Ovary (tissue), 9 donors: ENCODE data around the gene HOXA1. TPM values are rescaled to one million over a fixed set of nuclear protein-coding genes. Genes with fewer than 3 reads are reported as not detected.
A peak's percentile ranks its signal among the peaks of the same experiment; 100 is the strongest.

Experiments
- DNase-seq, 5 donors: peaks; one replicate each; pipeline ENCODE4 v3.0.0-alpha.2; 2019 to 2020
- H3K27ac ChIP-seq, 2 donors: fragments of 200-600 bp; one replicate each; pipeline versions ENCODE4 v1.5.1 to v1.8.0; 2019 to 2022
- H3K27me3 ChIP-seq: fragments of 200-600 bp; one replicate; pipeline ENCODE4 v1.8.0; 2022
- H3K36me3 ChIP-seq: fragments of 200-600 bp; sonication (generic); one replicate; pipeline ENCODE4 v1.5.1; 2019
- H3K4me1 ChIP-seq: one replicate; pipeline ENCODE4 v1.8.1; 2013; ENCODE audit warnings: mild to moderate bottlenecking, moderate library complexity; ENCODE audit not compliant: insufficient read depth
- H3K4me3 ChIP-seq: fragments of 200-600 bp; sonication (generic); one replicate; pipeline ENCODE4 v1.5.1; 2017
- H3K9me3 ChIP-seq, 2 donors: fragments of 200-600 bp in 1 of 2; sonication (generic) in 1 of 2; one replicate each; pipeline versions ENCODE4 v1.5.1 to v1.8.1; 2013 to 2019; ENCODE audit warnings: mild to moderate bottlenecking in 1 of 2, moderate library complexity in 1 of 2
- EP300 ChIP-seq: sonication (generic); formaldehyde crosslinking; IDR thresholded peaks from one replicate; pipeline ENCODE4 v1.6.1; 2017; ENCODE audit warnings: antibody characterized with exemption
- POLR2A ChIP-seq: fragments of 450-650 bp; IDR thresholded peaks from one replicate; pipeline ENCODE4 v1.6.1; 2017; ENCODE audit warnings: antibody characterized with exemption, mild to moderate bottlenecking, moderate library complexity
- WGBS, 3 donors: extraction: QIAGEN DNeasy Blood & Tissue Kit in 1 of 3; methylation state at CpG; one replicate each; pipeline versions ENCODE4 v1.1.5 to v1.1.7; 2013 to 2017; 5-methylcytosine and 5-hydroxymethylcytosine counted together
- intact Hi-C, 4 donors: fragments of 100-400 bp; cut with DNase I; formaldehyde crosslinking; loops; one replicate each; pipeline versions ENCODE4 v1.11.0 to v1.15.1; 2022 to 2023
- polyA plus RNA-seq, 2 donors: library from polyadenylated mRNA; stranded (reverse); fragments of 200-250 nt in 1 of 2; fragments of 350-450 nt in 1 of 2; fragmentation: Illumina TruSeq in 1 of 2; extraction: RNeasy Lipid Tissue Mini Kit (QIAGEN cat#74804) in 1 of 2; gene quantifications; one replicate each; pipeline ENCODE4 v1.2.3, GENCODE V29; 2013 to 2014
- total RNA-seq, 7 donors: library from RNA; depleted of rRNA in 2 of 7; stranded (reverse); fragments of >200 nt in 2 of 7; fragmentation: NEBNext Ultra II Directional in 3 of 7; extraction: Animal tissue kit (Norgen Biotek cat#: 25700) in 3 of 7; gene quantifications; one replicate each; pipeline versions ENCODE4 v1.1.0 to v1.2.4, GENCODE V29; 2016 to 2023
- TF ChIP-seq, protein P1 (sequence below), 3 donors: fragments of 450-650 bp in 2 of 3; fragments of 200-600 bp in 1 of 3; IDR thresholded peaks; one replicate each; pipeline versions ENCODE4 v1.5.1 to v1.8.0; 2016 to 2022; ENCODE audit warnings: antibody characterized with exemption in 3 of 3, mild to moderate bottlenecking in 1 of 3
- donor health status: DM: no; HTN: no; CAD: no; lungs with moderate emphysema.
- donor health status: DM: no; HTN: no; CAD: no.
- donor health status: Bipolar disorder and iron deficiency.
- donor health status: DM: yes; HTN: yes; CAD: no.
- donor health status: DM: no; HTN: no; CAD: no.
- donor health status: DM: yes; HTN: yes; CAD: no.

The HOXA1 gene
- total and polyA plus RNA-seq, 9 donors: 0.23 to 1.5 (median 0.62) TPM

DNA sequence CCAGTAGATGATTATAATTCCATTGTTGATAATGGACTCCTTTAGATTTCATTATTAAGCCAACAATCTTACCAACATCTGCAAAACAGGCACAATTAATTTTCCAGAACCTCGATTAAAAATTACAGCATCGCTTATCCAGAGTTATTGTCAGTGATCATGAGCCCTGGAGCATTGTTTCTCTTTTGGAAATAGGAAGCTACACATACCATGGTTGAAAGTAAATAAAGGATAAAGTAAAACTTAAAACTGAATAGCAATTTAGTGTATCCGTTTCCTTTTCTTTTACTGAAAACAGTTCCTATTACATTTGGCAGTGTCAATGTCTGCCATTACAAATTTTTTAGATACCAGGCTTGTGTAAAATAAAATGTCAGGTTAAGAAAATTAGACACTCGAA, 16.6 kb upstream of the HOXA1 start:
- 49 to 55% (median 51%) methylated on average over 4 of the region's 4 CpGs for WGBS, 3 donors
- Histone ChIP-seq H3K9me3 (no peaks in the 10 kb centered on the region), H3K27me3 (peaks cover 3% of the 10 kb centered on the region), H3K4me3 (no peak overlapping the region), H3K36me3 (no peaks in the 10 kb centered on the region), H3K4me1 (no peaks in the 10 kb centered on the region), H3K27ac (no peak overlapping the region)
- no peak for DNase-seq
- intact Hi-C loops: no loop called here
- TF ChIP-seq, protein P1, sequence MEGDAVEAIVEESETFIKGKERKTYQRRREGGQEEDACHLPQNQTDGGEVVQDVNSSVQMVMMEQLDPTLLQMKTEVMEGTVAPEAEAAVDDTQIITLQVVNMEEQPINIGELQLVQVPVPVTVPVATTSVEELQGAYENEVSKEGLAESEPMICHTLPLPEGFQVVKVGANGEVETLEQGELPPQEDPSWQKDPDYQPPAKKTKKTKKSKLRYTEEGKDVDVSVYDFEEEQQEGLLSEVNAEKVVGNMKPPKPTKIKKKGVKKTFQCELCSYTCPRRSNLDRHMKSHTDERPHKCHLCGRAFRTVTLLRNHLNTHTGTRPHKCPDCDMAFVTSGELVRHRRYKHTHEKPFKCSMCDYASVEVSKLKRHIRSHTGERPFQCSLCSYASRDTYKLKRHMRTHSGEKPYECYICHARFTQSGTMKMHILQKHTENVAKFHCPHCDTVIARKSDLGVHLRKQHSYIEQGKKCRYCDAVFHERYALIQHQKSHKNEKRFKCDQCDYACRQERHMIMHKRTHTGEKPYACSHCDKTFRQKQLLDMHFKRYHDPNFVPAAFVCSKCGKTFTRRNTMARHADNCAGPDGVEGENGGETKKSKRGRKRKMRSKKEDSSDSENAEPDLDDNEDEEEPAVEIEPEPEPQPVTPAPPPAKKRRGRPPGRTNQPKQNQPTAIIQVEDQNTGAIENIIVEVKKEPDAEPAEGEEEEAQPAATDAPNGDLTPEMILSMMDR (IDR thresholded peaks at IDR 0.05): no peak
- no peak for TF ChIP-seq EP300
- TF ChIP-seq POLR2A: no peak

DNA sequence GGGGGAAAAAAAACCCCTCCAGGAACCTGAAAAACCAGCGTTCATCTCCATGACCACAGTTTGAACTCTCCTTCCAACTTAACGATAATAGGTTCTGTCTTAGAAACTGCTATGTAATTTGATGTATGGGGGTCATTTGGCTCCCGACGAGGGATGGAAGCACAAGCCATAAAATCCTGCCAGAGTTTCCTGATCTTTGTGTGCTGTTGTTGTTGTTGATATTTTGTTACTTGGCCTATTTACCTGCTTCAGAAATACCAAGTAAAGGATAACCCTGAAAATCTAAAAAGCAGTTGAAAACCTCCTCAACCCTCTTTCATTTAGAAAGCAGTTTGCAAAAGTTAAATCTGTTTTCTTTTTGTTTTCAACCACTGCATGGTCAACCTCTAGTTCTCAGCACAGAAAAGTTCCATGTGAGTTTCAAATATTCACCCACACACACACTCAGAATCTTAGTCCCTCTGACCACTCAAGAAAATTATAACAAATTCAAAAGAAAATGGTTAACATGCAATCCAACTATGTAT, 16.0 kb upstream of the HOXA1 start:
- TF ChIP-seq, protein P1 (IDR thresholded peaks at IDR 0.05): no peak
- no peak for TF ChIP-seq EP300
- TF ChIP-seq POLR2A: no peak
- H3K4me1 ChIP-seq: no peaks in the 10 kb centered on the region

DNA sequence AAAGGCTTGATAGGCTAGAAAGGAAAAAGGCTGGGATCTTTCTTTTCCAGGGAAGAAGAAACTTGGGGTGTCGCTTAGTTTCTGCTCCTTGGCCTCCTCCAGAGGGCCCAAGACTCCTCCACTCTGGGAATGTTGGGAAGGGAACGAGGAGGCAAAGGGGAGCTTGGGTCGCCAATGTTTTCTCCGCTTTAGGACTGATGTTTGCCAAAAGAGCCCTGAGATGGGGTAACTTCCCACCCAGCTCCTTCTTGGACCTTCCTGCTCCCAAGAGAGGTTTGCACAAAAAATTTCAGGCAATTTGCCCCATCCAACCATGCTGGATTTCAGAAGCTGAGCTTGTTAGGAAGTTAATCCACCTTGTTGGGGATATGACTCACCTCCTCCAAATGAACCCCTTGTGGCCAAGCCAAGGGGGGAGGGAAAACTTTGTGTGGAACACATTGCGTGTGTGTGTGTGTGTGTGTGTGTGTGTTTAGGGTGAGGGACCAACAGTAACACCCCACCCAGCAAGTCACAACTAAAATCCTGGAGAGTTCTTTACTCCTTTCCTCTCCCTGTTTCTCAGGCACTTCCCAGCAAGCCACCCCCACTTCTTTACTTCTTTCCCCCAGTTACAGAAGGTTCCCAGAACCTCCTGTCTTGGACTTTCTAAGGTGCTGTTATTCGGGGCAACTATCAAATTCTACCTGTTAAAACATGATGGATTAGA, 15.4 kb upstream of the HOXA1 start:
- Histone ChIP-seq H3K4me1 (no peaks in the 10 kb centered on the region), H3K4me3 (no peak overlapping the region), H3K9me3 (no peaks in the 10 kb centered on the region), H3K36me3 (no peaks in the 10 kb centered on the region), H3K27ac (peak overlapping the region in 1 of 2 donors; percentile 46), H3K27me3 (peaks cover 3% of the 10 kb centered on the region)
- peak in 2 of 5 donors; percentile 39 to 54 for DNase-seq
- intact Hi-C loops: no loop called here
- TF ChIP-seq, protein P1 (IDR thresholded peaks at IDR 0.05): no peak
- WGBS, 3 donors: 41 to 53% (median 43%) methylated on average over 6 of the region's 6 CpGs

More for the DNA sequence above, 16.0 kb upstream of the HOXA1 start:
- no peak for DNase-seq
- H3K27ac ChIP-seq: no peak overlapping the region
- no peak overlapping the region for H3K4me3 ChIP-seq
- intact Hi-C loops: no loop called here
- peaks cover 3% of the 10 kb centered on the region for H3K27me3 ChIP-seq
- no peaks in the 10 kb centered on the region for H3K36me3 ChIP-seq
- no peaks in the 10 kb centered on the region for H3K9me3 ChIP-seq
- 33 to 41% (median 37%) methylated on average over 4 of the region's 4 CpGs for WGBS, 3 donors

DNA sequence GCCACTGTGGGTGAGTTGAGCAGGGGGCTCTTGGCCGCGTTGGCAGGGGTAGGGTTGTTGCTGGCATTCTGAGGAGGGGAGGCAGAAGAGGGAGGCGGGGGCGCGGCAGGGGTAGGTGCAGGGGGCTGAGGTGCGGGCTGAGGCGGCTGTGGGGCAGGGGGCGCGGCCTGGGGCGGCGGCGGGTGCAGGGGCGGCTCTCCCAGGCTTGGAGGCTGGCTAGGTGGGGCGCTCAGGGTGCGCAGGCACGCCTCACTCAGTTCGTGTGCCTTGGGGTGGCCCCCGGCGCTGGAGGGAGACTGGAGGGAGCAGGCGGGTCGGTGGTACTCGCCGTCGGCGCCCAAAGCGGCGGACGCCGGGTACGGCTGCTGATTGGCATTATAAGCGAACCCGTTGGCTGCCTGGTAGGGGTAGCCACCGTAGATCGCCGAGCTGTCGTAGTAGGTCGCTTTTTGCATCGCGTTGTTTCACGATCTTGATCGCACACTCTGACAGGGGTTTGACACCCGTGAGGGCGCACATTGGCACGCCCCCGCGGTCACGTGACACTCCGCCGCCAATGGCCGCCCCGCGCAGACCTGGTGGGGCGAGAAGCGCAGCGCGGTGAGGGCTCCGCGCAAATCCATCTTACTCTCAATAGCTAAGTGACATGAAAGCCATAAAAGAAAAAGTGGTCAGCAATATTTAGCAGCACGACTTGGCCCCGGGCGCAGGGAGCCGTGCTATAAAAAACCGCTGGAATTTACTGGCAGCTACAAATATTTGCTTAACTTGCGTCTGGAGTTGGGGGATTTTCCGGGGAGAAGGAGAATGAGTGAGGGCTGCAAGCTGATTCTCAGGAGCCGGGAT, 14.6 kb upstream of the HOXA1 start:
- Histone ChIP-seq H3K4me1 (no peaks in the 10 kb centered on the region), H3K9me3 (no peaks in the 10 kb centered on the region), H3K4me3 (peak overlapping the region; percentile 22), H3K27me3 (peaks cover 3% of the 10 kb centered on the region), H3K27ac (peak overlapping the region in 1 of 2 donors; percentile 46), H3K36me3 (no peaks in the 10 kb centered on the region)
- 17 to 22% (median 21%) methylated on average over 33 to 66 of the region's 66 CpGs for WGBS, 3 donors
- intact Hi-C loops: no loop called here
- TF ChIP-seq EP300 (no peak), POLR2A (no peak)
- DNase-seq: peak in 2 of 5 donors; percentile 42 to 79
